ENCODE data around the gene CTDSPL.
A peak's percentile ranks its signal among the peaks of the same experiment; 100 is the strongest.
"Not testable (repeated sequence)": the region's sequence is repeated elsewhere in the genome, so short reads cannot be mapped to it uniquely, and the experiment has no call there.

Gene CTDSPL

GRCh38 chr3:37985637-37986320 lies 124.1 kb downstream of the CTDSPL start:
- no peak for DNase-seq (ENCODE audit: low read depth in 4 of 4, low spot score in 1 of 4)

- no peak for DNase-seq (ENCODE audit: low read depth in 4 of 4, low spot score in 1 of 4)
These were observed 125.0 kb downstream of the CTDSPL start for GRCh38 chr3:37986479-37987314.

- no peak for DNase-seq (ENCODE audit: low read depth in 4 of 4, low spot score in 1 of 4)
These were observed 125.6 kb downstream of the CTDSPL start for GRCh38 chr3:37987315-37987697.

GRCh38 chr3:37987751-37988179 lies 126.1 kb downstream of the CTDSPL start:
- DNase-seq (ENCODE audit: low read depth in 4 of 4, low spot score in 1 of 4) = no peak

GRCh38 chr3:37988376-37988775 lies 126.7 kb downstream of the CTDSPL start:
- not testable (repeated sequence) for DNase-seq (ENCODE audit: low read depth in 4 of 4, low spot score in 1 of 4)

GRCh38 chr3:37988931-37989525 lies 127.3 kb downstream of the CTDSPL start:
- DNase-seq (ENCODE audit: low read depth in 4 of 4, low spot score in 1 of 4) = no peak

- DNase-seq (ENCODE audit: low read depth in 4 of 4, low spot score in 1 of 4) = no peak
These were observed 128.3 kb downstream of the CTDSPL start for GRCh38 chr3:37989821-37990480.

- no peak for DNase-seq (ENCODE audit: low read depth in 4 of 4, low spot score in 1 of 4)
These were observed 128.8 kb downstream of the CTDSPL start, which contains the start of gene VILL for GRCh38 chr3:37990527-37990926. TSS of gene VILL (plus strand) at chr3:37990786. CDS start at chr3:37993673, 2,887 bp downstream.

GRCh38 chr3:37991109-37991508 lies 129.4 kb downstream of the CTDSPL start:
- no peak for DNase-seq (ENCODE audit: low read depth in 4 of 4, low spot score in 1 of 4)

GRCh38 chr3:37991823-37992222 lies 130.1 kb downstream of the CTDSPL start:
- DNase-seq (ENCODE audit: low read depth in 4 of 4, low spot score in 1 of 4) = no peak

- no peak for DNase-seq (ENCODE audit: low read depth in 4 of 4, low spot score in 1 of 4)
These were observed 130.8 kb downstream of the CTDSPL start for GRCh38 chr3:37992271-37993066.

- no peak for DNase-seq (ENCODE audit: low read depth in 4 of 4, low spot score in 1 of 4)
These were observed 131.4 kb downstream of the CTDSPL start for GRCh38 chr3:37993067-37993455.

- DNase-seq (ENCODE audit: low read depth in 4 of 4, low spot score in 1 of 4) = no peak
These were observed 131.8 kb downstream of the CTDSPL start for GRCh38 chr3:37993460-37993819.

- DNase-seq (ENCODE audit: low read depth in 4 of 4, low spot score in 1 of 4) = peak; percentile 35 to 64 (median 57)
These were observed 132.3 kb downstream of the CTDSPL start for GRCh38 chr3:37993820-37994638.

- no peak for DNase-seq (ENCODE audit: low read depth in 4 of 4, low spot score in 1 of 4)
These were observed 132.9 kb downstream of the CTDSPL start for GRCh38 chr3:37994639-37994972.

- DNase-seq (ENCODE audit: low read depth in 4 of 4, low spot score in 1 of 4) = no peak
These were observed 134.3 kb downstream of the CTDSPL start for GRCh38 chr3:37995652-37996641.

GRCh38 chr3:37996785-37997301 lies 135.2 kb downstream of the CTDSPL start:
- peak; percentile 43 to 83 (median 74) for DNase-seq (ENCODE audit: low read depth in 4 of 4, low spot score in 1 of 4)

GRCh38 chr3:37997342-37997741 lies 135.7 kb downstream of the CTDSPL start:
- no peak for DNase-seq (ENCODE audit: low read depth in 4 of 4, low spot score in 1 of 4)

All from stimulated activated CD4-positive, alpha-beta T cell treated with anti-CD3 and anti-CD28 coated beads, Interleukin-1b, Interleukin-23, amount 100 ng/mL, for 24 hours (primary cell).